ENCODE results near the gene ARHGAP20.
"Not testable (repeated sequence)": the region's sequence is repeated elsewhere in the genome, so short reads cannot be mapped to it uniquely, and the experiment has no call there.

ARHGAP20 gene

DNA sequence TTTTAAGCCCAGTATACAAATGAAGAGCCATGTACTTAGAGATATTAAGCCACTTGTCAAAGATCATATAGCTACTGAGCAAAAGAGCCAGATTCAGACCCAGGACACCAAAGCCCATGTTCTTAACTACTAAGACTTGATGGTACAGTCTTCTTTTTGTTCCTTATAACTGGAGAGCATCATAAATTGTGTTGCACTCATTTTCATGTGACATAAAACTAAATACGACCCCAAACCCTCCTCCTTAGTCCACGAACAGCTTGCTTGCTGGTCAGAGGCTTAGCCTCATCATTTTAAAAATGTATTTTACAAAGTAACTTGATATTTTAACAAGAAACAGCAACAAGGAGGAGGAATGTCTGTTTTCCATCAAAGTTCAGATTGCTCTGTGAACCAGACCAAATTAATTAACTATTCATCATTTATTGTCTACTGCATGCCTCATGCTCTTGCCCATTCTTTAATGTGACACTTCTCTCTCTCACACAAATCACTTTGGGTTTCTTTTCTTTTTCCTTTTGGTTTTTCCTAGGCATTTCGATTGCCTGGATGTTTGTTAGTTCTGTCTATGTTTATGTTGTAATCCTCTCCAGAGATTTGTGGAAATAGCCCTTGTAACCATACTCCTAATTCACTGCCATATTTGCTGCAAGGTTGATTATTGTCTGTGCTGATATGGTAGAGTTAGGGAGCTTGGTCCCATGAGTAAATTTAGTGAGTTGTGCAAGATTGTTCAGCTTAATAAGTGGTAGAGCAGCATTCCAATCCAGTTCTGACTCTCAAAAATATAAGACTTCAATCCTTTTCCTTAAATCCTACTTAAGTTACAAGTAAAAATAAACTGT is 8.4 kb upstream of the ARHGAP20 start:
- no peak for DNase-seq (ENCODE audit: low read depth)

DNA sequence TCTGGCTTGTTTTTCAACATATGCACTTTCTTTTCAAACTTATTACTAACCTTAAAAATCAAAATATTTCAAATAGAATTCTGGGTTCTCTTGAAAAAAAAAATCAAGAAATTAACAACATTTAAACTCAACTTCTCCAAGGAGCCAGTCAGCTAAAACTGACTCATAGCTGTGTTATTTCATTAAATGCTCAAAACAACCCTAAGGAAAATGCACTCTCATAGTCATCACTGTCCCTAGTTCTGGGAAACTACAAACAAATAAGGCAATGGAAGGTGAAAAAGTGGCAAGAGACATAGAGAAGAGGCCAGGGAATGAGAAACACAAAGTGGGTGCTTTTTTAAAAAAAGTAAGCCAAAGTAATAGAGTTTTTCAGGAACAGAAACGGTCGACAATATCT is 4.1 kb upstream of the ARHGAP20 start:
- DNase-seq (ENCODE audit: low read depth), result no peak

DNA sequence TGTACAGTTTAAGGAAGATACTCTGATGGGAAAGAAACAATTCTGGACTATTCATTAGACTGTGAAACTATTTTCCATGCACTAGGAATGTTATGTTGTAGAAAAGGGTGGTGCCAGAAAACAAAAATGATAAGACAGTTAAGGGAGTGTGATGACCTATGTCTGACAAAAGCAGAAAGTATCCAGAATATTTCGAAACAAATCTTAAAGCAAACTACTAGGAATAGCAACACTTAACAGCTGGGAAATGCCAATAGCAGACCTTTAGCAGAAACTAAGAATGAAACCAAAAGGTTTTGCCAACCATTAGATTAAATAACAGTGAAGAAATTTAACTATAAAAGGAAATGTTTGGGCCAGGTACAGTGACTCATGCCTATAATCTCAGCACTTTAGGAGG is 3.3 kb upstream of the ARHGAP20 start:
- no peak for DNase-seq (ENCODE audit: low read depth)

DNA sequence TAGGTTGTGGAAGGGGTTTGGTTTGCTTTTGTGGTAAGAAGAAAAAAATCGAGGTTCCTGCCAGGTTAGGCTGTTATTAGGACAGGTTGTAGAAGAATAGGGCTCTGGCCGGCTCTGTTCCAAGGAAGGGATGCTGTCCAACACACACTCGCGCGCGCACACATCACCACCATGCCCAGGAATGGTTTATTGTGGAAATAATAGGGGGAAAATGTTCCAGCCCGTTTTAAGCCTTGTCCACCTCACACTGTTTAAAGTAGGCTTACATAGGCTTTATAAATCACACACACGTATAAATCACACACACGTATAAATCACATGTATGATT is 1.2 kb upstream of the ARHGAP20 start:
- DNase-seq (ENCODE audit: low read depth), result no peak

DNA sequence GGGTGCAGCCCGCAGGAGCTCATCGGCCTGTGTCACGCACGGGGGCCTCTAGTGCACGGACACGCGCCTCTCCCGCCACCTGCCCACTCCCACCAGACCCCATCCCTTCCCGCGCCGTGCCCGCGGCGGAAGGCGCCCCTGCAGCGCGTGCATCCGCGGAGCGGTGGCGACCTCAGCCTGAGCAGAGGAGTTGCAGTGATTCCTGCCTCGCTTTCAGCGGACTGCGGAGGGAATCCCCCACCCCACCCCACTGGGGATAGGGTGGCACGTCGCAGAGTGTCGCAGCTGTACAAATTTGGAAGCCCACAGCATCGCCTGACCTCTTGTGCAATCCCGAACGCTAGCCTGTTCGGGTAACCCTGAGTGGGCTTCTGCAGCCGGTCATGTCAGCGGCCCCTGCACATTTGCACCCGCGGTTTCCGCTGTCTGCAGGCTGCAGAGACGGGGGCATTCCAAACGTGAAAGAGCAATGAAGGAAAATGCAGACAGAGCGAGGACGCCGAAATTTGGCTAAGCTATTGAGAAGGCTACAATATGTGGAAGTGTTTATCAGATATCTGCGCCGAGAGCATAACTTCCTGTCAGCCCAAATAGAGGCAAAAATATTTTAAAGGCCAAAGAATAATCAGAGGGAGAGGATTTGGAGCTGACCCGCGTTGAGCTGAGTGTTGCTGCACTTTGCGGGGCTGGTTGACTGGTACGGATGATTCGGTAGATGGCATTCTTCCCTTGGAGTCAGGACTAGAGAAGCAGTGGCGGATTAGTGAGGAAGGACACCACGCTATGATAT is 617 bp upstream of the ARHGAP20 start:
- DNase-seq (ENCODE audit: low read depth), result no peak

DNA sequence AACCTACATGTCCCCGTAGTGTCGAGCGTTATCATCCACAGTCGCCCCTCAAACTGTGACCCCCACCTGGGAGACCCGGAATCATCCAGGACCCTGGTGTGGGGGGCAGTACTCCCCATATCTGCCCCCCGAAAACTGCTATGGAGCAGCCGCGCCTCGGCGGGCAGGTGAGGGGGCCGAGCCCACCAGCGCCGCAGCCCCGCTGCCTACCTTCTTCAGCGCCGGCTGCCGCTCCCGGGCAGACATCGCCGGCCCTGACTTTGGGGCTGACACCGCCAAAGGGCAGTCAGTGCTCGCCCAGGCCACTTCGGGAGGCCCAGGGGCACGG is 825 bp downstream of the ARHGAP20 start:
- DNase-seq (ENCODE audit: low read depth), result no peak

DNA sequence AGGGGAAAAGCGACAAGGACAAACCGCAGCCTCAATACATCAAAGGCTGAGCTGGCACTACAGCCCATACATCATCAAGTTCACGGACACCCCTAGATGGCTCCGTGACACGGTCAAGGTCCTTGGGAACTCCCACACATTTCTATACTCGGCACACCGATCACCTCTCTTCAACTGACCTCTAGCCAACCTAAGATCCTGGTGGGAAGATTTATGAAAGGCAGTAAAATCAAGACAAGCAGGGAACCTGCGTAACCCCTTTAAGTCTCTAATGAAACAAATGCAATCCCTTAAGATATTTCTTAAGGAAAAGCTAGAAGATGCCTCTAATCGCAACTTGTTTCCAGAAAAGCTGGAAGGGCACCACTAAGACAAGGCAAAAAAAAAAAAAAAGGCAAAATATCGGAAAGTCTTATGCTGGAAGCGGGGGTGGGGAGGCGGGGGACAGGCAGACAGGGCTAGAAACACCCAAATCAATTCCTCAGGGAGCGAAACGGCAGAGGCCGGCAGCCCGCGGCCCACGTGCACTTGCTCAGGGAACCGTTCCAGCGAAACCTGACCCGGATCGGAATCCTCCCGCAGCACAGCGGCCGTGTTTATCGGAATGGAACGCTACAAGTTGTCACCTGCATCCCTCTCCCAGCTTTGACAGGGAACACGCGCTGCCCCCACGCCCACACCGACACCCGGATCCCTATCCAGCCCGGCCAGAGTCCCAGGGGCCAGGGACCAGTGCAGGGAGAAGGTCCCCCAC is 1.4 kb downstream of the ARHGAP20 start:
- no peak for DNase-seq (ENCODE audit: low read depth)

DNA sequence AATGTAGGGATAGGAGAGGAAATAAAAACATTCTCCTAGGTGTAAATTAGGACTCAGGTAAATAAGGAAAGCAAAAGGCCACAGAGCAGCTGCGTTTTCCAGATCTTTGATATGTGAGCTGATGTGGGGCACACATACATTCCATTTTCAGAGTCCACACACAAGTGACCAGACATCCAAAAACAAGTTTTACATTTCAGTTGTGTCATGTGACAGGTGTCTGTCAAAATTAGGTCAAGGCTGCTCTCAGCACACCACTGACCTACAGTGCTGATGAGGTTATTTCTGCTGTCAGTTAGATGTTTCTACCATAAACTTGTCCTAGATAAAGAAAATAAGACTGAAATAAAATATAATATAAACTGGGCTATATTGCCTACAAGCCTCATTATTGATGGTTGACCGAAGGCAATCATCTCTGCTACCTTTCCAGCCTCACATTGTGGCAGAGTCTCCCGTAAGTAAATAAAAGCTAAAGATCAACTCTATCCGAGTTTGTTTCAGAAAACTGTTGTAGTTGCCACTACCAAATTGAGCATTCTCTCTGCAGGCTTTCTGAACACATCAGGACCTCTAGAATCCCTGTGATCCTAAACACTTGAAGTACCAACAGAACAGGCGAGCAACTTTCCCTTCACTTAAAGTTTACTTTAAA is 7.9 kb downstream of the ARHGAP20 start:
- DNase-seq (ENCODE audit: low read depth), result no peak

DNA sequence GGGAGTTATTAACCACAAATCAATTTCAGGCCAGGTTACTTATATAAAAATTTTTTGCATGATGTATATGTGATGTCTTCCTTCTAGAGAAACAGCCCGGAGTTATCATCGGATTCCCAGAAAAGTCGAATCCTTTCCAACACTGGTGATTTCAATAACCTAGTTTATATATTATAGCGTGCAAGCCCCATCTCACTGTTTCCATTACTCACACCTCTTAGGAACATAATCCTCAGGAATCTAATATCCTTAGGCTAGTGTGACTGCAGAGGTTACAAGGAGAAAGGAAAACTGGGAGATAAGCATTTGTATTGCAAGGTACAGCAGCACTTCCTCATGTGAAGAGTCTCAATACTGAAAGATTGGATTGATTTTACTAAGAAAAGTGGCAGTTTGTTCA is 20.3 kb downstream of the ARHGAP20 start:
- DNase-seq (ENCODE audit: low read depth), result no peak

DNA sequence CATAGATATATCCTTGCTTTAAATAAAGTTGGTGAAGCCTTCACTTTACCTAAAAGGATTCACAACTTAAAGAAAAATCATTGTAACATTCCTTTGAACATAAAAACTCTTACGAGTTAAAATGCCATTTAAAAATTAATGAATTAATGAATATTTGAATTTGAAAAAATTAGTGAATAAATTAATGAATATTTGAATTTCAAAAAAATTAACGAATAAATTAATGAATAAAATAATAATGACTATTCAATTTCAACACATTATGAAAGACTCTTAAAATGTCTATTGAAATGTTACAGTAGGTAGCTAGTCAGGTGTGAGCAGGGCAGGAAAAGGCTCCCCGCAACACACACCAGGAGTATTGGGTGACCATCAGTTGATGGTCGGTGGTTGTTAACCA is 22.9 kb downstream of the ARHGAP20 start:
- no peak for DNase-seq (ENCODE audit: low read depth)

DNA sequence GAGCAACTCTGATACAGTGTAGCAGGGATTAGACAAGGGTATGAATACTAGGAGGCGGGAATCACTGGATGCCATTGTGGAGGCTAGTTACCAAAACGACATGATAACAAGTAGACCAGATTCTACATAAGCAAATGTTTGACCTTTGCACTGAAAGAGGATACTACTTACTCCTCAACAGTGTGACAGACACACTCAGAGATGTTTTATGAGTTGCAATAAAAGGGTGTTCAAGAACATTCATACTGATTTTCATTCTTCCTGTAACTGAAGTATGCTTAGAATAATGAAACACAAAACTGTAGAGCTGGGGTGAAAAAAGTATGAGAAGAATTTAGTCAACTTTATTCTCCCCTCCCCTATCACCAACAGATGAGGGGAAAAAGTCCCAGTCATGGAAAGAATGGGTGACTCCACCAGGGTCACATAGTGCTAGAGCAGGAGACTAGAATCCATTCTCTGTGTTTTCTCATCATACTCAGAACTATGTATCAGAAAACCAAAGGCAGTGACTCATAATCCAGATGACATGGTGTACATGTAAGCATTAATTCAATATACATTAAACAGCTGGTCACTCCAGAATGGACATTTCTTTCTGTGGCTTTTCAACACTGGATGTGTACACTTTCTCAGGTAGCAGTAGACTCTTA is 32.8 kb downstream of the ARHGAP20 start:
- DNase-seq (ENCODE audit: low read depth), result no peak

DNA sequence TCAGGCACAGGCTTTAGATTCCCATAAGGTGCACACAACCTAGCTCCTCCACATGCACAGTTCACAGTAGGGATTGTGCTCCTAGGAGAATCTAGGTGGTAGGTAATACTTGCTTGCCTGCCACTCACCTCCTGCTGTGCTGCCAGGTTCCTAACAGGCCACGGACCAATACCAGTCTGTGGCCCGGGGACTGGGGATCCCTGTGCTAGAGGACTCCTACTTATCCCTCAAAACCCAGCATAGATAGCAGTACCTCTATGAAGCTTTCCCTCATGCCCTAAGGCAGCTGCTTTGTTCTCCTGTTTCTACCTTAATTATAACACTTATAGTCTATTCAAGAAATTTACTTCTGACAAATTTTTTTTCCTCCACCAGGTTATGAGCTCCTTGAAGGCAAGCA is 36.7 kb downstream of the ARHGAP20 start:
- no peak for DNase-seq (ENCODE audit: low read depth)

DNA sequence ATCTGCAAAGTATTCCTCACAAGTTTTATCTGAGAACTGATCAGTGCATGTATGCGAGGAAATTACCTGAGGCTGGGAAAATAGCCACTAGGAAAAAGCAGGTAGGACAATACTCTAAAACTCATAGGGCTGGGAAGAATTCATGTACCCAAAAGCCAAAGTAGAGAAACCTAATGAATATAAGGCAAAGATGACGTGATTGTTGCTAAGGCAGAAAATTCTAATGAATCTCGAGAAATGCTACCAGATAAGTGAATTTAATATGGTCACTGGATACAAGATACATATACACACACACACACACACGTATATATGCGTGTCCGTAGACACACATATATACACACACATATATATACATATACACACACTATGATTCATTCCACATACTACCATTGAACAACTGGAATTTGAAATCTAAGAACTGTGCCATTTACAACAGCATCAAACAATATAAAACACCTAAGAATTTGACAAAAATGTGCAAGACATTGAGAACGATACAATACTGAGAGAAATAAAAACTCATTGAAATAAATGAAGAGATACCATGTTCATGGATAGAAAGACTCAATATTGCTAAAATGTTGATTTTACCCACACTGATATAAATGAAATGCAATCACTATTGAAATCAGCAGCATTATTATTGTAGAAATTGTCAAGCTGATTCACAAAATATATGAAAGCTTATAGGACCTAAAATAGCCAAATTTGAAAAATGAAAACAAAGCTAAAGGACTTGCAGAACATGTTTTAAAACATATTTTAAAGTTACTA is 46.4 kb downstream of the ARHGAP20 start:
- no peak for DNase-seq (ENCODE audit: low read depth)

DNA sequence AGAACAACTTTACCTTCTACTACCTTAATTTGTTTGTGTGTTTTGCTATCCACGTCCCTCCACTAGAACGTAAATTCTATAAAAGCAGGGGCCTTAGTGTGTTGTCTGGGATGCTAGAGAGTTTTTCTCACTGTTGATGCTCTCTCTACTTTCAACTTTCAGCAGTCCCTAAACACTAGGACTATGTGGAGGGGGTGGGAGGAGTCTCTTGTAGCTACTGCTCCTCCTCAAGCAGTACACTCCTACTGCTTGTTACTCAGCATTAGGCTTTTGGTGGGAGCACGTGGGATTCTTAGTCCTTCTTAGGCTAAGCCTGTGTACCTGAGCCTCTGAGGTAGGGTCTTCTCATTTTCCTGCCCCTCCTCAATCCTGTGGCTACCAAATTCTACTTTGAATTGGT is 56.3 kb downstream of the ARHGAP20 start:
- no peak for DNase-seq (ENCODE audit: low read depth)

DNA sequence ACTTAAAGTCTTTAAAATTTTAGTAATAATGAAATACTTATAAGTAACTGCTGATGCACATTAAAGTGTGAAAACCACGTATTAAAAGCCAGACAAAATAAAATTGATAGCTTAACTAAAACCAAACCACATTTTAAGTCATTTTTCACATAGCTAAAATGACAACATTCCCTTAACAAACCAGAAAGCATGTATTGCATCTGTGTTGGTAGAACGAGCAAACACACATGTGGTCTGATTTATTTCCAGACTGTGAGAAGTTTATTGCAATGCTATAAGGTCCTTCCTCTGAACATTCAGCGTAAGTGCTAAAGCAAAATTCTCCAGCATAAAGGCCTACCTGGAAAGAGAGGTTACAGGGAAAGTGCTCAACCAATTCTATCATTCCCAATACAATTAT is 57.8 kb downstream of the ARHGAP20 start:
- no peak for DNase-seq (ENCODE audit: low read depth)

DNA sequence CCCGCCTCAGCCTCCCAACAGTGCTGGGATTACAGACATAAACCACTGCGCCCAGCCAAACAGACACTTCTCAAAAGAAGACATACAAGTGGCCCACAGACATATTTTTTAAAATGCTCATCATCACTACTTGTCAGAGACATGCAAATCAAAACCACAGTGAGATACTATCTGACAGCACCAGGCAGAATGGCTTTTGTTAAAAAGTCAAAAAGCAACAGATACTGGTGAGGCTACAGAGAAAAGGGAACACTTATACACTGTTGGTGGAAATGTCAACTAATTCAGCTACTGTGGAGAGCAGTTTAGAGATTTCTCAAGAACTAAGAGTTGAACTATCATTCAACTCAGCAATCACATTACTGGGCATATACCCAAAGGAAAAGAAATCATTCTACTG is 67.0 kb downstream of the ARHGAP20 start:
- DNase-seq (ENCODE audit: low read depth), result no peak

DNA sequence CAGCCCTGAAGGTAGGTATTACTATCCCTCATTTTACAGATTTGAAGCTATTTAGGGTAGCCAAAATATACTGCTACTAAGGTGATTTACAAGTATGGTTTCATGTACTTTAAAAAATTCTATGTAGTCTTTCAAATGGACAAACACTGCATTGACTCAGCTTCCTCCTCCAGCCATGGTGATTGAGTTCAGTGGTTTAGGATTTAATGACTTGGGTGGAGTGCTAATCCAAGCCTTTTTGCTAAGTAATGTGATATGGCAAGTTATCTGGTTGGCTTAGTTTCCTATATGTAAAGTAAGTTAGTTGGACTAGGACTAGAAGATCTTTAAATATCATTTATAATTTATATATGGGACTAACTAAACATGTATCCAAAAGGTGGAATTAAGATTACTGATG is 77.9 kb downstream of the ARHGAP20 start:
- DNase-seq (ENCODE audit: low read depth), result no peak

DNA sequence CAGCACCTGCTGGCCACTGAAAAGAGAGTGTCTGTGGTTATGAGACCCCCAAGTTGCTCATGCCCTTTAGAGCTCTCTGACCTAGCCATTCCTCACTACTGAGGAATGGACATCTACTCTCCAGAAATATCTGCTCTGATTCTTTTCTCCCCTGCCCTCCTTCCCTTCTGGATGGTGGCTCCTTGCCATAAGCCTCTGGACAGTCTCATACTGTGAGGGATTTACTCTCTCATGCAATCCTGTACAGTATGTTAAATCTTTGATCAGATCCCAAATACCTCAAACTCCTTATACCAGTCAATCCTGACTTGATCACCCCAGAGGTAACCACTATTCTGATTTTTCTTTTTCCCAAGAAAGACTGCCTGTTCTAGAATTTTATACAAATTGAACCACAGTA is 80.7 kb downstream of the ARHGAP20 start:
- no peak for DNase-seq (ENCODE audit: low read depth)

DNA sequence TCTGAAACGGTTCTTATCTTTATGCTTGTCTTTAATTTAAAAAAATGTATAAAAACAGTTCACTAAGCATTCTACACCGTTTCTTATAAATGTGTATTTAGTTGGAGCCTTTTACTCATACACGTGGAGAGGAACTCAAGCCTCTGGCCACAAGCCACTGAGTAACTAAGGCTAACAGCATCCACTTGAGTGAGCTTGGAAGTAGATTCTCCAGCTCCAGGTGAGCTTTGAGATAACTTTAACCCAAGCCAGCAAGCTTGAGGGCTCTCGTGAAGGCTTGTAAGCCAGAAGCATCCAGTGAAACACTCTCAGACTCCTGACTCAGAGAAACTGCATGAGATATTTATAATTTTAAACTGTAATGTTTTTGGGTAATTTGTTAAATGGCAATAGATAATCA is 82.6 kb downstream of the ARHGAP20 start:
- DNase-seq (ENCODE audit: low read depth), result no peak

DNA sequence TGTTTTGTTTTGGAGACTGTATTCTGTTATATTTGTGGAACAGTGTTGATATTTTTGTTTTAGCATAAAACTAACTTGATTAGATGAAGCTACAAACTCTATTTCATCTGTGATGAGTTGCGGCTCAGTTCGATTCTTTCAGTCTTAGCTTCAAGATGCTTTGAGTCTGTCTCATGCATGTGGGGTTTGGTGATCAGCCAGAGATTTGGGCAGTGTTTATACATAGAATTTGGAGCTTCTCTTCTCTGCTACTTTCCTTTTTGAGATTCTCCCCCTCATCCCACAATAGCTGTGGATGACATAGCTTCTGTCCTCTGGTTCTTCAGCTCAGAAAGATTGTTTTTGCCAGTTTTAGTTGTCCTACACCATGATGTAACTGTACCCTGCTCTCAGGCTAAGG is 90.4 kb downstream of the ARHGAP20 start:
- DNase-seq (ENCODE audit: low read depth), result no peak

DNA sequence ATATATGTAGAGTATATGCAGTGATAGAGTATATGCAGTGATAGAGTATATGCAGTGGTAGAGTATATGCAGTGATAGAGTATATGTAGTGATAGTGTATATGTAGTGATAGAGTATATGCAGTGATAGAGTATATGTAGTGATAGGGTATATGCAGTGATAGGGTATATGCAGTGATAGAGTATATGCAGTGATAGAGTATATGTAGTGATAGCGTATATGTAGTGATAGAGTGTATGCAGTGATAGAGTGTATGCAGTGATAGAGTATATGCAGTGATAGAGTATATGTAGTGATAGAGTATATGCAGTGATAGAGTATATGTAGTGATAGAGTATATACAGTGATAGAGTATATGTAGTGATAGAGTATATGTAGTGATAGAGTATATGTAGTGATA is 92.9 kb downstream of the ARHGAP20 start:
- not testable (repeated sequence) for DNase-seq (ENCODE audit: low read depth)
